Measurements from ENCODE around the gene BROX. TPM values are rescaled to one million over a fixed set of nuclear protein-coding genes. Genes with fewer than 3 reads are reported as not detected.

The BROX gene
- total RNA-seq, 1 donor from 2014 or later: 34.6 TPM

- ChIA-PET CTCF (no interaction called here), POLR2A (interaction anchor here (1.4 kb wide), 1 partner anchor 313 kb away, joined by 3 read pairs; no protein-coding TSS in a partner anchor)
- H3K9me3 Mint-ChIP-seq: peaks cover 8% of the 10 kb centered on the region
- no peak for ATAC-seq (ENCODE audit: low read depth)
- H3K4me3 Mint-ChIP-seq: no peak overlapping the region
- DNase-seq: no peak
- peaks cover 13% of the 10 kb centered on the region for H3K36me3 Mint-ChIP-seq (ENCODE audit: low read depth)
- H3K4me1 Mint-ChIP-seq: peaks cover 54% of the 10 kb centered on the region
- intact Hi-C loops (cut with micrococcal nuclease): no loop called here
- no peaks in the 10 kb centered on the region for H3K27me3 Mint-ChIP-seq
- no peak for TF ChIP-seq CTCF (IDR thresholded peaks at IDR 0.05)
- no peak overlapping the region for H3K27ac Mint-ChIP-seq
Measured at GRCh38 chr1:222768592-222768991, 56.2 kb downstream of the BROX start.

GRCh38 chr1:222769181-222769580 lies 56.8 kb downstream of the BROX start:
- DNase-seq (no peak), ATAC-seq (ENCODE audit: low read depth) (no peak)
- CTCF ChIA-PET: no interaction called here
- peak overlapping the region; percentile 59 for H3K27ac Mint-ChIP-seq
- no peak overlapping the region for H3K4me3 Mint-ChIP-seq
- POLR2A ChIA-PET: no interaction called here
- H3K27me3 Mint-ChIP-seq: no peaks in the 10 kb centered on the region
- peaks cover 8% of the 10 kb centered on the region for H3K9me3 Mint-ChIP-seq
- H3K36me3 Mint-ChIP-seq (ENCODE audit: low read depth): peaks cover 13% of the 10 kb centered on the region
- no peak for TF ChIP-seq CTCF (IDR thresholded peaks at IDR 0.05)
- peaks cover 55% of the 10 kb centered on the region for H3K4me1 Mint-ChIP-seq
- intact Hi-C loops (cut with micrococcal nuclease): no loop called here

- H3K4me1 Mint-ChIP-seq: peaks cover 62% of the 10 kb centered on the region
- intact Hi-C loops (cut with micrococcal nuclease): no loop called here
- H3K9me3 Mint-ChIP-seq: peaks cover 15% of the 10 kb centered on the region
- H3K27me3 Mint-ChIP-seq: no peaks in the 10 kb centered on the region
- ATAC-seq (ENCODE audit: low read depth) (no peak), DNase-seq (no peak)
- H3K27ac Mint-ChIP-seq: peak overlapping the region; percentile 41
- ChIA-PET POLR2A (no interaction called here), CTCF (interaction anchor here (0.9 kb wide), 1 partner anchor 31 kb away, joined by 3 read pairs; no protein-coding TSS in a partner anchor)
- H3K36me3 Mint-ChIP-seq (ENCODE audit: low read depth): peaks cover 13% of the 10 kb centered on the region
- H3K4me3 Mint-ChIP-seq: peak overlapping the region; percentile 0
- no peak for TF ChIP-seq CTCF (IDR thresholded peaks at IDR 0.05)
Measured at GRCh38 chr1:222769971-222770620, 57.7 kb downstream of the BROX start.

GRCh38 chr1:222772996-222773379 lies 60.6 kb downstream of the BROX start:
- Mint-ChIP-seq H3K27me3 (no peaks in the 10 kb centered on the region), H3K36me3 (ENCODE audit: low read depth) (peaks cover 11% of the 10 kb centered on the region), H3K4me1 (peaks cover 49% of the 10 kb centered on the region), H3K27ac (peak overlapping the region; percentile 89), H3K4me3 (peak overlapping the region; percentile 57), H3K9me3 (peaks cover 14% of the 10 kb centered on the region)
- ChIA-PET CTCF (interaction anchor here (0.9 kb wide), 1 partner anchor 36 kb away, joined by 6 read pairs; the partner anchor contains the start of gene FAM177B), POLR2A (interaction anchor here (0.6 to 2.3 kb wide), 11 partner anchors 15 to 1339 kb away, joined by 3 to 19 read pairs (median 4); partner anchors contain the start of genes AIDA and BROX)
- intact Hi-C loops (cut with micrococcal nuclease): loop anchor here (1.0 to 2.0 kb wide), 6 partner anchors 23 to 60 kb away; no protein-coding TSS in a partner anchor
- no peak for TF ChIP-seq CTCF (IDR thresholded peaks at IDR 0.05)
- ATAC-seq (ENCODE audit: low read depth) (peak; percentile 66), DNase-seq (peak; percentile 33)

- intact Hi-C loops (cut with micrococcal nuclease): no loop called here
- H3K27ac Mint-ChIP-seq: no peak overlapping the region
- no peaks in the 10 kb centered on the region for H3K36me3 Mint-ChIP-seq (ENCODE audit: low read depth)
- DNase-seq: no peak
- H3K4me3 Mint-ChIP-seq: no peak overlapping the region
- no peaks in the 10 kb centered on the region for H3K27me3 Mint-ChIP-seq
- ChIA-PET POLR2A (interaction anchor here (0.7 kb wide), 1 partner anchor 40 kb away, joined by 3 read pairs; no protein-coding TSS in a partner anchor), CTCF (interaction anchor here (0.9 kb wide), 1 partner anchor 322 kb away, joined by 3 read pairs; no protein-coding TSS in a partner anchor)
- TF ChIP-seq CTCF (IDR thresholded peaks at IDR 0.05): no peak
- H3K4me1 Mint-ChIP-seq: peaks cover 20% of the 10 kb centered on the region
- ATAC-seq (ENCODE audit: low read depth): no peak
- peaks cover 6% of the 10 kb centered on the region for H3K9me3 Mint-ChIP-seq
Measured at GRCh38 chr1:222777463-222777862, 65.1 kb downstream of the BROX start.

Data from activated B cell treated with CpG ODN at 0.5 μM for 24 hours (primary cell).